Erythroblast (primary cell): ENCODE measurements around the gene PITX2.

ENCODE experiments used
- GATA1 ChIP-seq: IDR thresholded peaks from 2 replicates; pipeline ENCODE4 v1.6.1; 2011; ENCODE audit warnings: low read depth, mild to moderate bottlenecking, control low read depth, low read length, moderate library complexity
- POLR2A ChIP-seq: IDR thresholded peaks from 2 replicates; pipeline ENCODE4 v1.6.1; 2011; ENCODE audit warnings: mild to moderate bottlenecking, low read length

GRCh38 chr4:110609044-110609750 lies 13.7 kb downstream of the PITX2 start:
- TF ChIP-seq POLR2A (no peak), GATA1 (no peak)
